Stimulated activated CD4-positive, alpha-beta T cell treated with anti-CD3 and anti-CD28 coated beads, Interleukin-1b, Interleukin-23, amount 100 ng/mL, for 4 hours (primary cell): Measurements from ENCODE around the gene GTF2A1L.
"Not testable (repeated sequence)": the region's sequence is repeated elsewhere in the genome, so short reads cannot be mapped to it uniquely, and the experiment has no call there.

Experiments used
- DNase-seq, 2 donors: peaks; one replicate each; pipeline ENCODE4 v3.0.0-alpha.2; 2020; ENCODE audit warnings: low read depth in 2 of 2

Gene GTF2A1L

DNA sequence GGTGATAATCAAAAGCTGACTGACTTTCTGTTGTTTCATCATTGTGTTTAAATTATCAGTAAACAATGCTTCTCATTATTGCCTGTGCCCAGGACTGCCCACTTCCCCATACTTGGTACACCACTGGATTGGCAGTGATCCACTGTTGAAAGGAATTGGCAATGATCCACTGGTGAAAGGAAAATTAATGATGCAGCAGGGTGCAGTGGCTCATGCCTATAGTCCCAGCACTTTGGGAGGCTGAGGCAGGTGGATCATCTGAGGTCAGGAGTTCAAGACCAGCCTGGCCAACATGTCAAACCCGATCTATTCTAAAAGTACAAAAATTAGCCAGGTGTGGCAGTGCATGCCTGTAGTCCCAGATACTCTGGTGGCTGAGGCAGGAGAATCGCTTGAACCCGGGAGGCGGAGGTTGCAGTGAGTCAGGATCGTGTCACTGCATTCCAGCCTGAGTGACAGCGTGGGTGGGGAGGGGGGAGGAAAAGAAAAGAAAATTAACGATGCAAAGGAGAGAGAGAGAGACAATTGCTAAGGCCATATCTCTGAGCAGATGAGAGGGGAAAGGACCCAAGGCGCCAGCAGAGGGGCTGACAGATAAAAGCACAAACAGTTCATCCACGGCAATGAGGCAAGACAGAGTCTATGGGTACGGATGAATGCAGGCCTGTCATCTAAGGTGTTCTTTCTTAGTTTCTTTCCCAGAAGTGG lies 10.2 kb upstream of the GTF2A1L start:
- no peak for DNase-seq

DNA sequence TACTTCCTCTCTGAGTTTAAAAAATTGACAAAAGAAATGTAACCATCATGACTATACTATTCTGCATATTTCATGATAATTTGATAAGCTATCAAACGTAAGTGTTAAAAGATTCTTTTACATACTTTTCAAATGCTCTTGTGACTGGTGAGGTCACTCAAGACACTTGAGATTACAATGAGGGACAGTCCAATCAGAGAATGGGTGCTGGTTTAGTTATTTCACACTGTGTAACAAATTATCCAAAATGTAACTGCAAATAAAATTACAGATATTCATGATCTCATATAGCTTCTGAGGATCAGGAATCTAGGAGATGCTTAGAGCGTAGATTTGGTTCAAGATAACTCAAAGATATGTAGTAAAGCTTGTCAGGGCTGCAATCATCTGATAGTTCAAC lies 4.4 kb upstream of the GTF2A1L start:
- no peak for DNase-seq

DNA sequence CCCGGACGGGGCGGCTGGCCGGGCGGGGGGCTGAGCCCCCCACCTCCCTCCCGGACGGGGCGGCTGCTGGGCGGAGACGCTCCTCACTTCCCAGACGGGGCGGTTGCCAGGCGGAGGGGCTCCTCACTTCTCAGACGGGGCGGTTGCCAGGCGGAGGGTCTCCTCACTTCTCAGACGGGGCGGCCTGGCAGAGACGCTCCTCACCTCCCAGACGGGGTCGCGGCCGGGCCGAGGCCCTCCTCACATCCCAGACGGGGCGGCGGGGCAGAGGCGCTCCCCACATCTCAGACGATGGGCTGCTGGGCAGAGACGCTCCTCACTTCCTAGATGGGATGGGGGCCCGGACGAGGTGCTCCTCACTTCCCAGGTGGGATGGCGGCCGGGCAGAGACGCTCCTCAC lies 3.1 kb upstream of the GTF2A1L start:
- DNase-seq = not testable (repeated sequence)

DNA sequence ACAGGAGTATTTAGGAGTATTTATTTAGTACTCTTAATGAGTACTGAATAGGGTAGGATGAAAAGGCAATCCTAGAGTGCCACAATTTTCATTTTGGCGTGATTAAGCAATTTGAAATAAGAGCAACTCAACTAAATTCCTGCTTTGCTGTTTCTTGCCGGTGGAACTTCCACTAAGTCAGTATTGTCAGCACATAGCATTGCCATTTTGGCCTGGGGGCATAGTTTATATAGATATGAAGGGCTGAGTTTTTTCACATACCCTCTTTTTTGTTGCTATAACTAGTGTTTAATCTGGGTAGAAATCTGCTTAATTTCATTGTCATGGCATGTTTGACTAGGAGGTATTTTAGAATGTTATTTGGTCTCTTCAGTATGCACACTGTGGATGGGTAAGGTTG lies 1.9 kb downstream of the GTF2A1L start:
- no peak for DNase-seq

DNA sequence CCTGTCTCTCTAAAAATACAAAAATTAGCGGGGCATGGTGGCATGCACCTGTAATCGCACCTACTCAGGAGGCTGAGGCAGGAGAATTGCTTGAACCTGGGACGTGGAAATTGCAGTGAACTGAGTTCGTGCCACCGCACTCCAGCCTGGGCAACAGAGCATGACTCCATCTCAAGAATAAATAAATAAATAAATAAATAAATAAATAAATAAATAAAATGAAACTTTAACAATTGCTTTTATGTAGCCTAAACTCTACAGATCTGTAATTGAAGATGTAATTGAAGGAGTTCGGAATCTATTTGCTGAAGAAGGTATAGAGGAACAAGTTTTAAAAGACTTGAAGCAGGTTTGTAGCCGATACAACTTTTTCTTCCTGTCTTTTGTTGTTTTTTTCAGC lies 2.9 kb downstream of the GTF2A1L start:
- no peak for DNase-seq

DNA sequence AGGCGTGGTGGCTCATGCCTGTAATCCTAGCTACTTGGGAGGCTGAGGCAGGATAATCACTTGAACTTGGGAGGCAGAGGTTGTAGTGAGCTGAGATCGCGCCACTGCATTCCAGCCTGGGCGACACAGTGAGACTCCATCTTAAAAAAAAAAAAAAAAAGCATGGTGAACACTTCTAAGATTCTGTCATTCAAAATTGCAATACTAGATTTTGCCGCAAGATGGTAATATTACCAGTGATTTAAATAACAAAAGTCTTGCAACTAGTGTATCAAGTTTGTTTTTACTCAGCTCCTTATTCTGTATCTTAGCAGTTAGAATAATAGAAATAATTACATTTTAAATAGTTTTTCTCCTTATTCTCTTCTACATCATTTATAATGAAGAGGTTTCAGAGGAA lies 5.0 kb downstream of the GTF2A1L start:
- DNase-seq = not testable (repeated sequence)

DNA sequence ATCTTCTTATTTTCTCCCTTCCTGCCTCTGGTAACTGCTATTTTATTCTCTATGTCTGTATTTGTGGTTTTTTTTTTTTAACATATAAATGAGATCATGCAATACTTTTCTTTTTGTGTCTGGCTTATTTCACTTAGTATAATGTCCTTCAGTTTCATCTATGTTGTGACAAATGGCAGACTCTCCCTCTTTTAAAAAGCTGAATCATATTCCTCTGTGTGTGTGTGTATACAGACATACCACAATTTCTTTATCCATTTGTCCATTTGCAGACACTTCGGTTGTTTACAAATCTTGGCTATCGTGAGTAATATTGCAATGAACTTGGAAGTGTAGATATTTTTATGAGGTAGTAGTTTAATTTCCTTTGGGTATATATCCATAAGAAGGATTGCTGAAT lies 7.0 kb downstream of the GTF2A1L start:
- DNase-seq = no peak

DNA sequence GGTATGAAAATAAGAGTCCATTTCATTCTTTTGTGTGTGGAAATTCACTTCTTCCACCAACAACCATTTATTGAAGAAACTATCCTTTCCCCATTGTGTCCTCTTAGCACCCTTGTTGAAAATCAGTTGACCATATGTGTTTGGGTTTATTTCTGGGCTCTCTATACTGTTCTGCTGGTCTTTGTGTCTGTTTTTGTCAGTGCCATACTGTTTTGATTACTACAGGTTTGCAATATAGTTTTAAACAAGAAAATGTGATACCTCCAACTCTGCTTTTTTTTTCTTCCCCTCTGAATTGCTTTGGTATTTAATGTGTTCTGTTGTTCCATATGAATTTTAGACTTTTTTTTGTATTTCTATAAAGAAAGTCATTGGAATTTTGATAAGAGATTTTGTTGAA lies 8.4 kb downstream of the GTF2A1L start:
- DNase-seq = no peak

DNA sequence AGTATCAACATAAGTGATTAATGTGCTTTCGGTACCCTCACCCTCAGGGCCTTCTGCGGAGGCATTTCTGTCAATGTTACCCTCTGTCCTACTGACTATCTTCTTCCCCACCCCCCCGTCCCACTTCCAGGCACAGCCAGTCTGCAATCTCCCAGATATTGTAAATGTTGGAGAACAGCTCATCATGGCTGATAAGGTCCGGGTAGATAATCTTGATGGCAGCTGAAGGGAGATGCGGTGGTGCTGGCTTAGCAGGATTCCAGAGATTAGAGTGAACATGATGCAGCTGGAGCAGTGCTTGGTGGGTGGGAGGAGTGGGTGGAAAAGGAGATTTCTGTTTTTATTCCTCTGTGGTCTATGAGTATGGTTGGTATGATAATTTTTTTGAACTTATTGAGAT lies 15.5 kb downstream of the GTF2A1L start:
- DNase-seq = no peak

DNA sequence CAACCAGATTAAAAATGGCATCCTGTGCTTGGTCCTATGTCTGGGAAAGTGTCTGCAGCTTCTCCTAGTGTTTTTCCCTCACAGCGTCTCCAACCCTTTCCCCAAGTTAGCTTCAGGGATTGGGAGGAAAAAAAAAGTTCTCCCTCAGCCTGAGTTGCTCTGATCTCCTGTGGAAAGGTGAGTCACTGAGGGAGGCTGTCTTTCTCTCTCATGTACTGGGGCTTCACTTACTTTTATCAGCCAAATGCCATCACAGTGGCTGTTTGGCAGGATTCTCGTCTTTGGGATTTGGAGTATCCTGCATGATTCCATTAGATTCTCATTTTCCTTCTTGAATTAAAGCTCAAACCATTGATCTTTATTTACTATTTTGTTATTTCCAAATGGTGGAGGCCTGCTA lies 18.1 kb downstream of the GTF2A1L start:
- no peak for DNase-seq

DNA sequence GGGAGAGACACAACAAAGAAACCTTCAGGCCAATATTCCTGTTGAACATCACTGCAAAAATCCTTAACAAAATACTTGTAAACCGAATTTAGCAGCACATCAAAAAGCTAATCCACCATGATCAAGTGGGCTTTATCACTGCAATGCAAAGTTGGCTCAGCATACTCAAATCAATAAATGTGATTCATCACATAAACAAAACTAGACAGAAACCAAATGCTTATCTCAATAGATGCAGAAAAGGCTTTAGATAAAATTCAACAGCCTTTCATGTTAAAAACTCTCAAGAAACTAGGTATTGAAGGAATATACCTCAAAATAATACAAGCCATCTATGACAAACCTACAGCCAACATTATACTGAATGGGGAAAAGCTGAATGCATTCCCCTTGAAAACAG lies 20.6 kb downstream of the GTF2A1L start:
- no peak for DNase-seq

DNA sequence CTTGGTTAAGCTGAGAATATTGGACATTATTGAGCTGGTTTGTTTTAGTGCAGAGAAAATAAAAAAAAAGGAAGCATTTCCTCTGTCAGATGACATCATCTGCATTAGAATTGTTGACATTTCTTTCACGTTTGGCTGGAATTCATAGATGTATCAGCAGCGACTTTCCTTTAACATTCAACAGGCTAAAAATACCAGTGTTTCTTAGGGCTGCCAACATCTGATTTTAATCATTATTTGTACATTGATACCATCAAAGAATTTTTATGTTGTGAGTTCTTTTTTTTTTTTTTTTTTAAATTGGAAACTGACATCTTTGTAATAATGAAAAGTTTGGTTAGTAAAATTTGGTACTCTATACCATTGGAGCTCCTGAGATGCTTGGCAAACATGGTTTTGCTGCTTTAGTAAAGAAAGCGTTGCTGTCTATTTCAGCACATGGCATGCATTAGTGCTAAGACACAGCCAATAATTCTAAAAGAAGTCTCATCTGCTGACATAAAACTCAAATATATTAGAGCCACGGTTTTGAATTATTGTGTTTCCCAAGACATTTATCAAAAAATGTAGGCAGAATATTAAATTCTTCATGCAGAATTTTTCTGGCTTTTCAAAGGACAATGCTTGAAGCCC lies 33.6 kb downstream of the GTF2A1L start:
- no peak for DNase-seq

DNA sequence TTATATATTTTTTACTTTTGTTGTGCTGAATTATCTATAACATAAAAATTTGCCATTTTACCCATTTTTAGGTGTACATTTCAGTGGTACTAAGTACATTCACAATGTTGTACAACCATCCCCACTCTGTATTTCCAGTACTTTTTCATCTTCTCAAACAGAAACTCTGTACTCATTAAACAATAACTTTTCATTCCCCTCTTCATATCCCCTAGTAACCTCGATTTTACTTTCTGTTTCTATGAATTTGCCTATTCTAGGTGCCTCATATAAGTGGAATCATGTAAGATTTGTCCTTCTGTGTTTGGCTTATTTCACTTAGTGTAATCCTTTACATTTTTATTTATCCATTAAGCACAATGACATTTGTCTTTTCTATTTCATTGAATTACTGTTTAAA lies 51.3 kb downstream of the GTF2A1L start:
- DNase-seq = no peak

DNA sequence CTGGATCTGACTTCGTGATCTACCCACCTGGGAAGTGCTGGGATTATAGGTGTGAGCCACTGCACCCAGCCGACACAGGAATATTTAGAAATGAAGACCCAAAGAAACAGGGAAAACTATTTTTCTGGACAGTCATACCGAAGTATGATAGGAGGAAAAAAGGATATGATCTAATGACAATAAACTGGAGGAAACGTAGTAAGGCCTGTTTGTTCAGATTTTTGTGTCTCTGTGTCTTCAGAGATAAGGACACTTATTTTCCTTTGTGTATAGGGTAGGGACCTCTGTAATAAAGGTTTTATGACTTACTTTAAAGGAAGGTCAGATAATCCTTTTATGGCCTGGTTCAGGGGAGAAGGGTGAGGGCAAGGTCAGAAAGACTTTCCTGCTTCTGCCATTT lies 55.9 kb downstream of the GTF2A1L start:
- no peak for DNase-seq

DNA sequence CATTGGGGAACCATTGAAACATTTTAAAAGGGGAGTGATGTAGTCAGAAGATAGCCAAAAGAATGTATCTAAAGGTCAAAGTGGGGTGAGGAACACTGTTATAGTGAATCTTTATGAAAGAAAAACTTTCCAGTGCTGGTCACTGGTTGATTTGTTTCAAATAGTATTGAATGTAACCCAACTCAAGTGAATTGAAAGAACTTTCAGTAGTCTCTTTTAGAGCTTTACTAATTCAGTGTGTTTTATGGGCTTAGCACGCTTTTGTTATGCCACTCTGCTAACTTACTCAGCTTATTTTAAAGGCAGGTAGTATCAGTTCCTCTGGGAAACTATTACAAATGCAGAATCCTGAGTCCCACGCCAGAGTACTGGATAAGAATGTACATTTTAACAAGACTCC lies 57.3 kb downstream of the GTF2A1L start:
- no peak for DNase-seq

DNA sequence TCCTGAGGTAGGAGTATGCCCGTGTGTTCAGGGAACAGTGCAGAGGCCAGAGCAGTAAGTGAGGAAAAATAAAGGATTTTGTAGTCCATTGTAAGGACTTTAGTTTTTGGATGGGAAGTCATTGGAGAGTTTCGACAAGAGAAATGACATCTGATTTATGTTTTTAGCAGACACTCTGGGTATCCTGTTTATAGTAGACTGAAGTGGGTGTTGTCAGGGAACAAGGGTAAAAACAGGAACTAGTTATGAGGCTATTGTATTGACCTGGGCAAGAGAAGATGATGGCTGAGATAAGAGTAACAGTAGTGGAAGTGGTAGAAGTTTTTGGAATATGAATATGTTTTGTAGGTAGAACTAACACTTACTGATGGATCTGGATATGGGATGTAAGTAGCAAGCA lies 59.8 kb downstream of the GTF2A1L start:
- DNase-seq = no peak

DNA sequence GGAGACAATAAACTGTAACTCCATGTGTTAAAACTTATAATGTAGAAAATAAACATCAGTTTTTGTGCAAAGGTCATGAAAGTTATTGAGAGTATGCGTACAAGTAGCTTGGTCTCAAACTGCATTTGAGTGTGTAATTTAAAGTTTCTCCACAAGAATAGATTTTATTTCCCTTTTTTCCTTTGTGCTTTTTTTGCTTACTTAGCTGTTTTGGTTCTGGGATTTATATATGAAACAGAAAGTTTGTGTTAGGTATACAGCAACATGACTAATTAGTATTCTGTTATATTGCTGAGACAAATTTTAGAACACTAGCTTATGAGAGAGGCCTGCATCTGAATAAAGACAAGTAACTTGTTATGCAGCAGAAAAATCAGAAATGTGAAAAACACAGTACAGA lies 67.5 kb downstream of the GTF2A1L start:
- DNase-seq = no peak

DNA sequence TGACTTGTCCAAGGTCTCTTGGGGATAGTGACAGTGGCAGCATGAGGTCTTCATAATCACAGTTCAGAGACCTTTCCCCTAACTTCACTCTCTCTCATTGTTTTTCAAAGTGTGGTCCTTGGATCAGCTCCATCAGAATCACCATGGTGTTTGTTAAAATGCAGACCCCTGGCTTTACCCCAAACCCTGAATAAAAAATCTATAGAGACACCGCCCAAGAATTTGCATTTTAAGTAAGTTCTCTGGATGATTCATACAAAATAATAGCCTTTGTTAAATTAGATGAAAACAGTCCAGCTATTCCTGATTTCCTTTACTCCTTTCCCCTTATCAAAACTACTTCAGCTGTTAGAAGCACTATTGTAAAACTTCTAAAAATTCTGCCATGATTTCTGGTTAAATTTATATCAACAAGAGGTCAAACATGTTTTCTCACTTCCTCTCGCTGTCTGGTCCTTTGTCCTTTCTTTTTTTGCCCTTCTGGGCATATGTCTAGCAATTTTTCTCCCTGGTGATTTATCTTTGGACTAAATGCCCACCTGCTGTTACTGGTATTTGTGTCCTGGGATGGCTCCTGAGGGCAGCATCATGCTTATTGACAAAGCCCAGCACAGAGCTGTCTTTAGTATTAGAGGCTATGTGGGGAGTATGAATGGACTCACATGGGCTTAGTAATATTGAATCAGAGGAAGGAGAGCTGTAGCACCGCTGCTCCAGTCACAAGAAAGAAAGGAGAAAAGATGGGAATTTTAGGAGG lies 74.5 kb downstream of the GTF2A1L start:
- DNase-seq = no peak

DNA sequence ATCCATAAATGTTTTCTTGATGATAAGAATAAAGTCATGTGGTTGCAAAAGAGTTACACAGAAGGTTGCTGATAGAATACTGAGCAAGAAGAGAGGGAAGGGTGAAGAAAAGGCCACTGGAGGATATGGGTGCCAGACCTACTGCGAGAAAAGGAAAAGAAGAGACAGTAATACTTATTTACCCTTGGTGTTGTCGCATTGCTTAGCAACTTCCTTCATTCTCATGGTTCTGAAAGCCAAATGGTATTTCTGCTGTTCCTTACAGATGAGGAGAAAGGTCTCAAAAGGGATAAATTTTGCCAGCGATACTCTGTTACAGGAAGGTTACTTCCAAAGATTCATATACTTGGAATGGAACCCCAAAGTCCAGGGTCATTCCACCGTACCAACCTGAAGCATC lies 75.4 kb downstream of the GTF2A1L start:
- DNase-seq = no peak

DNA sequence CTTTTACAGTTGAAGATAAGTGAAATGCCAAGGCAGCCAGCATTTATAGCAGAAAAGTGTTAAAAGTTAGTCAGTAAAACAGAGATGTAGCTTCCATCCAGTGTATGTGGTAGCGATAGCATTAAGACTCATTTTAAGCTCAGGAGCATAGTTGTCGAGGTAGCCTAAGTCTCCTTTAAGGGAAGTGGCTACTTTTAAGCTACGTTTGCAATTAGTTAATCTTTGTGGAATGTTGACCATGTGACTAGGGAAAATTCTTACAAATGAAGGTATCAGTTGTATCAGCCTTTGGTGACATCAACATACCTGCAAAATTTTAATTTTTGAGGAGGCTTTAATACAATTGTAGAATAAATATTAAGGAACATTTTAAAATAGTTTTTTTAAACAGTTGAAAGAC lies 76.0 kb downstream of the GTF2A1L start:
- DNase-seq = no peak

DNA sequence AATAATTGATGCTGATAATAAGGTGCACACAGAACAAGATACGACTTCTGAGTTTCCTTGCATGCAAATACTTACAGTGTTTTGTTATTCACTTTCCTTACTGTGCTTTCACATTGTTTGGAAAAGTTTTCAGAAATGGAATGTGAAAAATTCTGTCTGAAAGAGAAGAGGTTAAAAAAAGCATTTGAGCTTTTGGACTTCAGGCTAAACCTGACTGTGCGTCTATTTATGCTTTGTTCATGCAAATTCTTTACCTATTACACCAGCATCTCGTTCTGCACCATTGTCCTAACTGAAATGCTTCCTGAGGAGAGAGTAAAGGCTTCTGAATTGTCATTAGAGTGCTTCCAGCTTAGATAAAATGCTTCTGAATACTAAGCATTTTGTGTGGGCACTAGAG lies 76.5 kb downstream of the GTF2A1L start:
- DNase-seq = no peak

DNA sequence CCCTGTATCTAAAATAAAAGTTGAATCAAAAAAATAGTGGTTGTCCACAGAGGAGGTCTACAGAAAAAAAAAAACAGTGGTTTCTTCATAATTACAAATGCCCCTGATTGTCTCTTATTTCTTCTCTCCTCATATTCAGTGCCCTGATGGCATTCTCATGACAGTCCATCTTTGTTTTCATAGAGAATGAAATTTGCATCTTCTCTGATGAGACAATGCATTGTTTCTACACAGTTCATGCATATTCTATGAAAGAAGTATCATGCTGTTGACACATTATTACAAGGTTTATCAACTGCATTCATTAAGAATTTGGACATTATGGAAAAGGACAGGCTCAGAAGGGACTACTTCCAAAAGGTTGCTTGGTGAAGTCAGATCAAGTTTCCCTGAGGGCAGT lies 78.3 kb downstream of the GTF2A1L start:
- DNase-seq = no peak

DNA sequence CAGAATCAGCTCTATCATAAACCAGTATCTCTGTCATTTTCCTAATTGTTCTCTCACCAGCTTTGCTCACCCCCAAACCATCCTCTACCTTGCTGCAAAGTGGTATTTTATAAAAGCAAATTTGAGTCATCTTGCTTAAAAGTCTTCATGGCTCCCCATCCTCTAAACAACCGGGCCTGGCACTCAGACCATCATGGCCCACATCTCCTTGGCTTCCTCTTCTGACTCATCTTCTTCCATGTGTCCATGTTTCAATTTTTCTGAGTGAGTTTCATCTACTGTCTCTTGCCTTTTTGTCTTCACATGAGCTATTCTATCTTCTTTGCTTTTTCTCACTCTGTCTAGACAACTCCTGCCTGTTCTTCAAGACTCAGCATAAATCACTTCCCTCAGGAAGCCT lies 79.2 kb downstream of the GTF2A1L start:
- no peak for DNase-seq
